K562 (cell line): ENCODE results near the gene NCL. TPM values are rescaled to one million over a fixed set of nuclear protein-coding genes. Genes with fewer than 3 reads are reported as not detected.
A peak's percentile ranks its signal among the peaks of the same experiment; 100 is the strongest.

Source experiments
- HBP1 ChIP-seq: fragments of 450-650 bp; formaldehyde crosslinking; IDR thresholded peaks from 2 replicates; pipeline ENCODE4 v1.4.0; 2022; ENCODE audit warnings: missing genetic modification characterization
- PHF20 ChIP-seq: fragments of 450-650 bp; IDR thresholded peaks from 2 replicates; pipeline ENCODE4 v1.6.1; 2018; ENCODE audit not compliant: partially characterized antibody
- POLR2G ChIP-seq: fragments of 200-400 bp; formaldehyde crosslinking; IDR thresholded peaks from 2 replicates; pipeline ENCODE4 v1.6.1; 2017; ENCODE audit warnings: low read depth, mild to moderate bottlenecking, antibody characterized with exemption, low read length, moderate library complexity
- POLR2H ChIP-seq: IDR thresholded peaks from 2 replicates; pipeline ENCODE4 v1.6.1; 2016; ENCODE audit warnings: missing genetic modification characterization, low read depth, mild to moderate bottlenecking, control low read depth, missing compliant biosample characterization, moderate library complexity
- SMC3 ChIP-seq: conservative IDR thresholded peaks from 2 replicates; pipeline ENCODE4 v1.6.1; 2011; ENCODE audit warnings: low read depth, low read length, improper control_type of control experiment; ENCODE audit not compliant: insufficient read depth
- ZNF232 ChIP-seq: sonication (generic); formaldehyde crosslinking; IDR thresholded peaks from 2 replicates; pipeline ENCODE4 v1.8.0; 2022; ENCODE audit warnings: mild to moderate bottlenecking, missing genetic modification reagents
- ZNF764 ChIP-seq: fragments of 250-450 bp; sonication (Bioruptor Pico); IDR thresholded peaks from 2 replicates; pipeline ENCODE4 v1.4.0; 2020; ENCODE audit warnings: low read depth, mild to moderate bottlenecking, moderate library complexity
- polyA plus RNA-seq, 8 experiments: library from polyadenylated mRNA; depleted of rRNA in 4 of 8; stranded (reverse) in 5 of 8; unstranded in 3 of 8; fragments of >200 nt; fragmentation: Nextera tagmentation in 2 of 8; fragmentation: Illumina TruSeq in 1 of 8; extraction: Ambion mirVana in 2 of 8; extraction: Trizol in 1 of 8; gene quantifications; 2 replicates each; pipeline versions ENCODE4 v1.2.1 to v1.2.3, GENCODE V29; 2011 to 2014; ENCODE audit warnings: inconsistent platforms in 1 of 8, missing spikeins in 1 of 8
- total RNA-seq, 7 experiments: library from RNA; depleted of rRNA in 6 of 7; stranded (reverse); fragments of >200 nt in 6 of 7; fragmentation: Illumina TruSeq in 2 of 7; extraction: Trizol in 2 of 7; gene quantifications; 2 replicates each; pipeline versions ENCODE4 v1.2.1 to v1.2.3, GENCODE V29; 2011 to 2021; ENCODE audit warnings: low replicate concordance in 1 of 7
- TF ChIP-seq, protein P1 (sequence below): fragments of 200-600 bp; sonication (generic); IDR thresholded peaks from one replicate; pipeline ENCODE4 v1.6.1; 2012; ENCODE audit warnings: mild to moderate bottlenecking, low read depth, low read length, inconsistent platforms
- TF ChIP-seq, protein P2 (sequence below), 2 experiments: fragments of 450-650 bp in 1 of 2; IDR thresholded peaks; 2 replicates each; pipeline ENCODE4 v1.6.1; 2011 to 2017; ENCODE audit warnings: low read depth in 2 of 2, antibody characterized with exemption in 1 of 2, borderline replicate concordance in 1 of 2, low read length in 1 of 2, mild to moderate bottlenecking in 1 of 2, mixed read lengths in 1 of 2; ENCODE audit not compliant: control insufficient read depth in 1 of 2

Gene NCL
- total and polyA plus RNA-seq, 9 of the 15 experiments (the other 6 are each of a cell fraction or from before 2014, with no cell fraction given), result 80.9 to 732 (median 361) TPM

GRCh38 chr2:231452799-231453508 is 11.3 kb downstream of the NCL start (continued):
- TF ChIP-seq, protein P1, sequence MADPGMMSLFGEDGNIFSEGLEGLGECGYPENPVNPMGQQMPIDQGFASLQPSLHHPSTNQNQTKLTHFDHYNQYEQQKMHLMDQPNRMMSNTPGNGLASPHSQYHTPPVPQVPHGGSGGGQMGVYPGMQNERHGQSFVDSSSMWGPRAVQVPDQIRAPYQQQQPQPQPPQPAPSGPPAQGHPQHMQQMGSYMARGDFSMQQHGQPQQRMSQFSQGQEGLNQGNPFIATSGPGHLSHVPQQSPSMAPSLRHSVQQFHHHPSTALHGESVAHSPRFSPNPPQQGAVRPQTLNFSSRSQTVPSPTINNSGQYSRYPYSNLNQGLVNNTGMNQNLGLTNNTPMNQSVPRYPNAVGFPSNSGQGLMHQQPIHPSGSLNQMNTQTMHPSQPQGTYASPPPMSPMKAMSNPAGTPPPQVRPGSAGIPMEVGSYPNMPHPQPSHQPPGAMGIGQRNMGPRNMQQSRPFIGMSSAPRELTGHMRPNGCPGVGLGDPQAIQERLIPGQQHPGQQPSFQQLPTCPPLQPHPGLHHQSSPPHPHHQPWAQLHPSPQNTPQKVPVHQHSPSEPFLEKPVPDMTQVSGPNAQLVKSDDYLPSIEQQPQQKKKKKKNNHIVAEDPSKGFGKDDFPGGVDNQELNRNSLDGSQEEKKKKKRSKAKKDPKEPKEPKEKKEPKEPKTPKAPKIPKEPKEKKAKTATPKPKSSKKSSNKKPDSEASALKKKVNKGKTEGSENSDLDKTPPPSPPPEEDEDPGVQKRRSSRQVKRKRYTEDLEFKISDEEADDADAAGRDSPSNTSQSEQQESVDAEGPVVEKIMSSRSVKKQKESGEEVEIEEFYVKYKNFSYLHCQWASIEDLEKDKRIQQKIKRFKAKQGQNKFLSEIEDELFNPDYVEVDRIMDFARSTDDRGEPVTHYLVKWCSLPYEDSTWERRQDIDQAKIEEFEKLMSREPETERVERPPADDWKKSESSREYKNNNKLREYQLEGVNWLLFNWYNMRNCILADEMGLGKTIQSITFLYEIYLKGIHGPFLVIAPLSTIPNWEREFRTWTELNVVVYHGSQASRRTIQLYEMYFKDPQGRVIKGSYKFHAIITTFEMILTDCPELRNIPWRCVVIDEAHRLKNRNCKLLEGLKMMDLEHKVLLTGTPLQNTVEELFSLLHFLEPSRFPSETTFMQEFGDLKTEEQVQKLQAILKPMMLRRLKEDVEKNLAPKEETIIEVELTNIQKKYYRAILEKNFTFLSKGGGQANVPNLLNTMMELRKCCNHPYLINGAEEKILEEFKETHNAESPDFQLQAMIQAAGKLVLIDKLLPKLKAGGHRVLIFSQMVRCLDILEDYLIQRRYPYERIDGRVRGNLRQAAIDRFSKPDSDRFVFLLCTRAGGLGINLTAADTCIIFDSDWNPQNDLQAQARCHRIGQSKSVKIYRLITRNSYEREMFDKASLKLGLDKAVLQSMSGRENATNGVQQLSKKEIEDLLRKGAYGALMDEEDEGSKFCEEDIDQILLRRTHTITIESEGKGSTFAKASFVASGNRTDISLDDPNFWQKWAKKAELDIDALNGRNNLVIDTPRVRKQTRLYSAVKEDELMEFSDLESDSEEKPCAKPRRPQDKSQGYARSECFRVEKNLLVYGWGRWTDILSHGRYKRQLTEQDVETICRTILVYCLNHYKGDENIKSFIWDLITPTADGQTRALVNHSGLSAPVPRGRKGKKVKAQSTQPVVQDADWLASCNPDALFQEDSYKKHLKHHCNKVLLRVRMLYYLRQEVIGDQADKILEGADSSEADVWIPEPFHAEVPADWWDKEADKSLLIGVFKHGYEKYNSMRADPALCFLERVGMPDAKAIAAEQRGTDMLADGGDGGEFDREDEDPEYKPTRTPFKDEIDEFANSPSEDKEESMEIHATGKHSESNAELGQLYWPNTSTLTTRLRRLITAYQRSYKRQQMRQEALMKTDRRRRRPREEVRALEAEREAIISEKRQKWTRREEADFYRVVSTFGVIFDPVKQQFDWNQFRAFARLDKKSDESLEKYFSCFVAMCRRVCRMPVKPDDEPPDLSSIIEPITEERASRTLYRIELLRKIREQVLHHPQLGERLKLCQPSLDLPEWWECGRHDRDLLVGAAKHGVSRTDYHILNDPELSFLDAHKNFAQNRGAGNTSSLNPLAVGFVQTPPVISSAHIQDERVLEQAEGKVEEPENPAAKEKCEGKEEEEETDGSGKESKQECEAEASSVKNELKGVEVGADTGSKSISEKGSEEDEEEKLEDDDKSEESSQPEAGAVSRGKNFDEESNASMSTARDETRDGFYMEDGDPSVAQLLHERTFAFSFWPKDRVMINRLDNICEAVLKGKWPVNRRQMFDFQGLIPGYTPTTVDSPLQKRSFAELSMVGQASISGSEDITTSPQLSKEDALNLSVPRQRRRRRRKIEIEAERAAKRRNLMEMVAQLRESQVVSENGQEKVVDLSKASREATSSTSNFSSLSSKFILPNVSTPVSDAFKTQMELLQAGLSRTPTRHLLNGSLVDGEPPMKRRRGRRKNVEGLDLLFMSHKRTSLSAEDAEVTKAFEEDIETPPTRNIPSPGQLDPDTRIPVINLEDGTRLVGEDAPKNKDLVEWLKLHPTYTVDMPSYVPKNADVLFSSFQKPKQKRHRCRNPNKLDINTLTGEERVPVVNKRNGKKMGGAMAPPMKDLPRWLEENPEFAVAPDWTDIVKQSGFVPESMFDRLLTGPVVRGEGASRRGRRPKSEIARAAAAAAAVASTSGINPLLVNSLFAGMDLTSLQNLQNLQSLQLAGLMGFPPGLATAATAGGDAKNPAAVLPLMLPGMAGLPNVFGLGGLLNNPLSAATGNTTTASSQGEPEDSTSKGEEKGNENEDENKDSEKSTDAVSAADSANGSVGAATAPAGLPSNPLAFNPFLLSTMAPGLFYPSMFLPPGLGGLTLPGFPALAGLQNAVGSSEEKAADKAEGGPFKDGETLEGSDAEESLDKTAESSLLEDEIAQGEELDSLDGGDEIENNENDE, result peak; percentile 39
- TF ChIP-seq, protein P2, sequence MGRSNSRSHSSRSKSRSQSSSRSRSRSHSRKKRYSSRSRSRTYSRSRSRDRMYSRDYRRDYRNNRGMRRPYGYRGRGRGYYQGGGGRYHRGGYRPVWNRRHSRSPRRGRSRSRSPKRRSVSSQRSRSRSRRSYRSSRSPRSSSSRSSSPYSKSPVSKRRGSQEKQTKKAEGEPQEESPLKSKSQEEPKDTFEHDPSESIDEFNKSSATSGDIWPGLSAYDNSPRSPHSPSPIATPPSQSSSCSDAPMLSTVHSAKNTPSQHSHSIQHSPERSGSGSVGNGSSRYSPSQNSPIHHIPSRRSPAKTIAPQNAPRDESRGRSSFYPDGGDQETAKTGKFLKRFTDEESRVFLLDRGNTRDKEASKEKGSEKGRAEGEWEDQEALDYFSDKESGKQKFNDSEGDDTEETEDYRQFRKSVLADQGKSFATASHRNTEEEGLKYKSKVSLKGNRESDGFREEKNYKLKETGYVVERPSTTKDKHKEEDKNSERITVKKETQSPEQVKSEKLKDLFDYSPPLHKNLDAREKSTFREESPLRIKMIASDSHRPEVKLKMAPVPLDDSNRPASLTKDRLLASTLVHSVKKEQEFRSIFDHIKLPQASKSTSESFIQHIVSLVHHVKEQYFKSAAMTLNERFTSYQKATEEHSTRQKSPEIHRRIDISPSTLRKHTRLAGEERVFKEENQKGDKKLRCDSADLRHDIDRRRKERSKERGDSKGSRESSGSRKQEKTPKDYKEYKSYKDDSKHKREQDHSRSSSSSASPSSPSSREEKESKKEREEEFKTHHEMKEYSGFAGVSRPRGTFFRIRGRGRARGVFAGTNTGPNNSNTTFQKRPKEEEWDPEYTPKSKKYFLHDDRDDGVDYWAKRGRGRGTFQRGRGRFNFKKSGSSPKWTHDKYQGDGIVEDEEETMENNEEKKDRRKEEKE (IDR thresholded peaks at IDR 0.05; ENCODE audit: borderline replicate concordance in 1 of 2, control insufficient read depth in 1 of 2, low read depth in 2 of 2, low read length in 1 of 2), result peak in 1 of 2 experiments; percentile 57; a peak in 1 of 4 replicates
- TF ChIP-seq ZNF232, result no peak
- no peak for TF ChIP-seq PHF20
- TF ChIP-seq ZNF764 (CRISPR knock-in tag), result no peak
- TF ChIP-seq POLR2H (tag), result 0 out of 2 replicates have a peak, but pooled peaks have one; percentile 11
- peak; percentile 37; the same call in 1 of the 2 replicates for TF ChIP-seq POLR2G
- 0 out of 2 replicates have a peak, but pooled peaks have one; percentile 11 for TF ChIP-seq SMC3
- TF ChIP-seq HBP1 (CRISPR knock-in tag), result 0 out of 2 replicates have a peak, but pooled peaks have one; percentile 7
